Measurements from ENCODE around the gene ARRB1. TPM values are rescaled to one million over a fixed set of nuclear protein-coding genes. Genes with fewer than 3 reads are reported as not detected.

Gene ARRB1
- total and polyA plus RNA-seq, 9 of the 15 experiments (the other 6 are each of a cell fraction or from before 2014, with no cell fraction given): 6.6 to 45.4 (median 28.5) TPM

DNA sequence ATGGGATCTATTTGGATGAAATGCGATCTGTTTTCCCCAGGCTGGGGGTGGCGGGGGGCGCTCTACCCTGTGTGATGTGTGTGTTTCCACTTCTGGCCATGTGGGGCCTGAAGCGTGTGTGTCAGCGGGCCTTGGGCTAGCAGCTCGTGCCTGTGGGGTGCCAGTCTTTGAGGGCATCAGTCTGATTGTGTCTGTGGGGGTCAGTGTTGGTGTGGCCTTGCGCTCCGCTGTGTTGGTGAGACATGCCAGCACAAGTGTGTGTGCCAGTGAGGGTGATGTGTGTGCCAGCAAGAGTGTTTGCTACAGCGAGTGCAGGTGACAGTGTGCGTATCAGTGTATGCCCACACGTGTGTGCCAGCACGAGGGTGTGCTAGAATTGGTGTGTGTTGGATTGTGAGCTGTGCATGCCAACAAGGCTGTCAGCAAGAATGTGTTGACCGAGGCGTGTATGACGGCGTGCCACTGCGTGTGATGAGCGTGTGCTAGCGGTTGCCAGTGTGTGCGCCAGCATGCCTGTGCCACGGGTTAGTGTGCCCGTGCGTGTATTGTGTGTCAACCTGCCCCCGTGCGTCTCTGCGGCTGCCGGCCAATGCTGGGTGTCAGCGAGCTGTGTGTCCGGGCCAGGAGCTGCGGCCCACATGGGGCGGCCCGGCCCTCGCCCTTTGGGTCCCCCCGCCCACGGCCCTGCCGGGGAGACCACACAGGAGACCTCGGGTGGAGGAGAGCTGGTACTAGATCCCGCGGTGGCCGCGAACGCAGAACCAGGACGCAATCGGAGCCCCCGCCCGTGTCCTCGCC lies 519 bp downstream of the ARRB1 start (continued):
- TF ChIP-seq, protein P1, sequence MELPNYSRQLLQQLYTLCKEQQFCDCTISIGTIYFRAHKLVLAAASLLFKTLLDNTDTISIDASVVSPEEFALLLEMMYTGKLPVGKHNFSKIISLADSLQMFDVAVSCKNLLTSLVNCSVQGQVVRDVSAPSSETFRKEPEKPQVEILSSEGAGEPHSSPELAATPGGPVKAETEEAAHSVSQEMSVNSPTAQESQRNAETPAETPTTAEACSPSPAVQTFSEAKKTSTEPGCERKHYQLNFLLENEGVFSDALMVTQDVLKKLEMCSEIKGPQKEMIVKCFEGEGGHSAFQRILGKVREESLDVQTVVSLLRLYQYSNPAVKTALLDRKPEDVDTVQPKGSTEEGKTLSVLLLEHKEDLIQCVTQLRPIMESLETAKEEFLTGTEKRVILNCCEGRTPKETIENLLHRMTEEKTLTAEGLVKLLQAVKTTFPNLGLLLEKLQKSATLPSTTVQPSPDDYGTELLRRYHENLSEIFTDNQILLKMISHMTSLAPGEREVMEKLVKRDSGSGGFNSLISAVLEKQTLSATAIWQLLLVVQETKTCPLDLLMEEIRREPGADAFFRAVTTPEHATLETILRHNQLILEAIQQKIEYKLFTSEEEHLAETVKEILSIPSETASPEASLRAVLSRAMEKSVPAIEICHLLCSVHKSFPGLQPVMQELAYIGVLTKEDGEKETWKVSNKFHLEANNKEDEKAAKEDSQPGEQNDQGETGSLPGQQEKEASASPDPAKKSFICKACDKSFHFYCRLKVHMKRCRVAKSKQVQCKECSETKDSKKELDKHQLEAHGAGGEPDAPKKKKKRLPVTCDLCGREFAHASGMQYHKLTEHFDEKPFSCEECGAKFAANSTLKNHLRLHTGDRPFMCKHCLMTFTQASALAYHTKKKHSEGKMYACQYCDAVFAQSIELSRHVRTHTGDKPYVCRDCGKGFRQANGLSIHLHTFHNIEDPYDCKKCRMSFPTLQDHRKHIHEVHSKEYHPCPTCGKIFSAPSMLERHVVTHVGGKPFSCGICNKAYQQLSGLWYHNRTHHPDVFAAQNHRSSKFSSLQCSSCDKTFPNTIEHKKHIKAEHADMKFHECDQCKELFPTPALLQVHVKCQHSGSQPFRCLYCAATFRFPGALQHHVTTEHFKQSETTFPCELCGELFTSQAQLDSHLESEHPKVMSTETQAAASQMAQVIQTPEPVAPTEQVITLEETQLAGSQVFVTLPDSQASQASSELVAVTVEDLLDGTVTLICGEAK (IDR thresholded peaks at IDR 0.05): peak; percentile 67; the same call in 1 of the 2 replicates
- TF ChIP-seq, protein P1 (CRISPR knock-in tag; IDR thresholded peaks at IDR 0.05): no peak
- no peak for TF ChIP-seq TEAD4 (IDR thresholded peaks at IDR 0.05; ENCODE audit: low read length)
- TF ChIP-seq TEAD4 (CRISPR knock-in tag; IDR thresholded peaks at IDR 0.05; ENCODE audit: borderline replicate concordance): 0 out of 2 replicates have a peak, but pooled peaks have one; percentile 11
- no peak for TF ChIP-seq RNF2 (IDR thresholded peaks at IDR 0.05)
- TF ChIP-seq CCNT2 (IDR thresholded peaks at IDR 0.05; ENCODE audit: borderline replicate concordance, extremely low read depth, insufficient read length, low read depth, low read length): peak; percentile 10
- peak; percentile 93 for TF ChIP-seq CBFB (CRISPR knock-in tag; IDR thresholded peaks at IDR 0.05)
- no peak for TF ChIP-seq ASH1L (IDR thresholded peaks at IDR 0.05; ENCODE audit: borderline replicate concordance, low read depth, partially characterized antibody)
- peak; percentile 45; the same call in 1 of the 2 replicates for TF ChIP-seq L3MBTL2 (IDR thresholded peaks at IDR 0.05)
- TF ChIP-seq ZNF586 (CRISPR knock-in tag; conservative IDR thresholded peaks at IDR 0.05): no peak
- no peak for TF ChIP-seq CCAR2 (IDR thresholded peaks at IDR 0.05; ENCODE audit: low read depth, low read length)
- peak; percentile 48; the same call in 1 of the 2 replicates for TF ChIP-seq BHLHE40 (IDR thresholded peaks at IDR 0.05; ENCODE audit: low read length)
- TF ChIP-seq GATAD2A (IDR thresholded peaks at IDR 0.05): 0 out of 2 replicates have a peak, but pooled peaks have one; percentile 53
- TF ChIP-seq RFX7 (CRISPR knock-in tag; IDR thresholded peaks at IDR 0.05): no peak
- TF ChIP-seq, protein P2, sequence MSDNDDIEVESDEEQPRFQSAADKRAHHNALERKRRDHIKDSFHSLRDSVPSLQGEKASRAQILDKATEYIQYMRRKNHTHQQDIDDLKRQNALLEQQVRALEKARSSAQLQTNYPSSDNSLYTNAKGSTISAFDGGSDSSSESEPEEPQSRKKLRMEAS (CRISPR knock-in tag; IDR thresholded peaks at IDR 0.05): peak; percentile 84
- TF ChIP-seq, protein P3, sequence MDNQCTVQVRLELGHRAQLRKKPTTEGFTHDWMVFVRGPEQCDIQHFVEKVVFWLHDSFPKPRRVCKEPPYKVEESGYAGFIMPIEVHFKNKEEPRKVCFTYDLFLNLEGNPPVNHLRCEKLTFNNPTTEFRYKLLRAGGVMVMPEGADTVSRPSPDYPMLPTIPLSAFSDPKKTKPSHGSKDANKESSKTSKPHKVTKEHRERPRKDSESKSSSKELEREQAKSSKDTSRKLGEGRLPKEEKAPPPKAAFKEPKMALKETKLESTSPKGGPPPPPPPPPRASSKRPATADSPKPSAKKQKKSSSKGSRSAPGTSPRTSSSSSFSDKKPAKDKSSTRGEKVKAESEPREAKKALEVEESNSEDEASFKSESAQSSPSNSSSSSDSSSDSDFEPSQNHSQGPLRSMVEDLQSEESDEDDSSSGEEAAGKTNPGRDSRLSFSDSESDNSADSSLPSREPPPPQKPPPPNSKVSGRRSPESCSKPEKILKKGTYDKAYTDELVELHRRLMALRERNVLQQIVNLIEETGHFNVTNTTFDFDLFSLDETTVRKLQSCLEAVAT (IDR thresholded peaks at IDR 0.05): peak in 1 of 2 experiments; percentile 58; a peak in 2 of 4 replicates
- TF ChIP-seq ZNF431 (CRISPR knock-in tag; IDR thresholded peaks at IDR 0.05): peak; percentile 66; the same call in 1 of the 2 replicates
